ENCODE results near the gene MAPK14. TPM values are rescaled to one million over a fixed set of nuclear protein-coding genes. Genes with fewer than 3 reads are reported as not detected.

Gene MAPK14
- total RNA-seq, 1 donor from 2014 or later, result 24.5 TPM

DNA sequence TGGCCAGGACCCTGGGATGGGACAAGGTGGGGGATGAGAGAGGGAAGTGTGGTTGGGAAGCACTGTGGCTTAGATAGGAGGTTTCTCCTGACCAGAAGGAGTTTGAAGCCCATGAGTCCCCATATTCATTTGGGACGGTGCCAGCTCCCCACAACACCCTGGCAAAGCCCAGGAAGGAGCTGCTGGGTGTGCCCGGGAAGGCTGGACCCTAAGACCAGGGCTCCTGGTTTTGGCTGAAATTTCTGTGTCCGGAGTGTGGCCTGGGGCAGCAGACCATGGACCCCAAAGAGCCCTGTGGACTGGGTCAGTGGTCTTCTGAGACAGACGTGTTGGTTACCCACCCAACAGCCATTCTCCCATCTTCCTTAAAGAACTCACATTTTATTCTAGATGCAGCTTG lies 117.9 kb downstream of the MAPK14 start:
- no peaks in the 10 kb centered on the region for H3K9me3 ChIP-seq (replicated peaks)
- TF ChIP-seq, protein P1, sequence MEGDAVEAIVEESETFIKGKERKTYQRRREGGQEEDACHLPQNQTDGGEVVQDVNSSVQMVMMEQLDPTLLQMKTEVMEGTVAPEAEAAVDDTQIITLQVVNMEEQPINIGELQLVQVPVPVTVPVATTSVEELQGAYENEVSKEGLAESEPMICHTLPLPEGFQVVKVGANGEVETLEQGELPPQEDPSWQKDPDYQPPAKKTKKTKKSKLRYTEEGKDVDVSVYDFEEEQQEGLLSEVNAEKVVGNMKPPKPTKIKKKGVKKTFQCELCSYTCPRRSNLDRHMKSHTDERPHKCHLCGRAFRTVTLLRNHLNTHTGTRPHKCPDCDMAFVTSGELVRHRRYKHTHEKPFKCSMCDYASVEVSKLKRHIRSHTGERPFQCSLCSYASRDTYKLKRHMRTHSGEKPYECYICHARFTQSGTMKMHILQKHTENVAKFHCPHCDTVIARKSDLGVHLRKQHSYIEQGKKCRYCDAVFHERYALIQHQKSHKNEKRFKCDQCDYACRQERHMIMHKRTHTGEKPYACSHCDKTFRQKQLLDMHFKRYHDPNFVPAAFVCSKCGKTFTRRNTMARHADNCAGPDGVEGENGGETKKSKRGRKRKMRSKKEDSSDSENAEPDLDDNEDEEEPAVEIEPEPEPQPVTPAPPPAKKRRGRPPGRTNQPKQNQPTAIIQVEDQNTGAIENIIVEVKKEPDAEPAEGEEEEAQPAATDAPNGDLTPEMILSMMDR (IDR thresholded peaks at IDR 0.05; ENCODE audit: borderline replicate concordance), result no peak
- intact Hi-C loops (cut with micrococcal nuclease), result no loop called here

DNA sequence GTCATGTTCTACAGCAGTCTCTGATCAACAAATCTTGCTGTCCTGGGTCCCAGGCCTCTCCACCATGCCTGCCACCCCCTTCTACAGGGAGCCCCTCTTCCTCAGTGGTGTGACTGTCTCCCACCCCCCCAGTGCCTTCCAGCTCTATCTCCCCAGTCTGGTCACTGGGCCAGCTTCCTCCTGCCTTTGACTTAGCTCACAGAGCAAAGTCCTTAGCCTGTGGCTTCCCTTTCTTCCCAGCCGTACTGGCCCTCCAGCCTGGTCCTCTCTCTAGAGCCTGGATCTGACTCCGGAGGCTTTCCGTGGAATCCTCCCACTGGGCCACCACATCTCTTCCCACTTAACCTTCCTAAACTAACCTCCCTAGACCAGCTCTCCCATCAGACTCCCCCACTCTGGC lies 119.7 kb downstream of the MAPK14 start:
- Histone ChIP-seq H3K4me1 (no peaks in the 10 kb centered on the region), H3K4me3 (no peak overlapping the region), H3K36me3 (no peaks in the 10 kb centered on the region), H3K27me3 (ENCODE audit: low read depth) (peaks cover 5% of the 10 kb centered on the region), H3K27ac (replicated peaks) (no peak overlapping the region), H3K9me3 (replicated peaks) (no peaks in the 10 kb centered on the region)
- TF ChIP-seq, protein P1 (IDR thresholded peaks at IDR 0.05; ENCODE audit: borderline replicate concordance), result no peak
- no peak for DNase-seq
- intact Hi-C loops (cut with micrococcal nuclease), result no loop called here

More for the DNA sequence above, 117.9 kb downstream of the MAPK14 start:
- Histone ChIP-seq H3K4me1 (no peaks in the 10 kb centered on the region), H3K27ac (replicated peaks) (no peak overlapping the region), H3K4me3 (no peak overlapping the region), H3K36me3 (no peaks in the 10 kb centered on the region), H3K27me3 (ENCODE audit: low read depth) (peaks cover 5% of the 10 kb centered on the region)
- DNase-seq, result no peak

DNA sequence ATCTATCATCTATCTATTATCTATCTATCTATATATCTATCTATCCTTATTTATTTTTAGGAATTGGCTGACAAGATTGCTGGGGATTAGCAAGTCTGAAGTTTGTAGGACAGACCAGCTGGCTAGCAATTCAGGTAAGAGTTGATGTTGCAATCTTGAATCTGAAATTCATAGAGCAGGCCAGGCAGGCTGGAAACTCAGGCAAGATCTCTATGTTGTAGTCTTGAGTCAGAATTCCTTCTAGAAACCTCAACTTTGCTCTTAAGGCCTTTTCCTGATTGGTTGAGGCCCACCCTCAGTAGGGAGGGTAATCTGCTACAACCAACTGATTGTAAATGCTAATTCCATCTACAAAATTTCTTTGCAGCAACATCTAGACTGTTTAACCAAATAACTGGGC lies 121.9 kb downstream of the MAPK14 start:
- H3K27me3 ChIP-seq (ENCODE audit: low read depth), result peaks cover 5% of the 10 kb centered on the region
- TF ChIP-seq, protein P1 (IDR thresholded peaks at IDR 0.05; ENCODE audit: borderline replicate concordance), result no peak
- DNase-seq, result no peak
- no peaks in the 10 kb centered on the region for H3K9me3 ChIP-seq (replicated peaks)
- intact Hi-C loops (cut with micrococcal nuclease), result no loop called here
- no peak overlapping the region for H3K4me3 ChIP-seq
- H3K27ac ChIP-seq (replicated peaks), result no peak overlapping the region
- H3K4me1 ChIP-seq, result no peaks in the 10 kb centered on the region
- H3K36me3 ChIP-seq, result no peaks in the 10 kb centered on the region

DNA sequence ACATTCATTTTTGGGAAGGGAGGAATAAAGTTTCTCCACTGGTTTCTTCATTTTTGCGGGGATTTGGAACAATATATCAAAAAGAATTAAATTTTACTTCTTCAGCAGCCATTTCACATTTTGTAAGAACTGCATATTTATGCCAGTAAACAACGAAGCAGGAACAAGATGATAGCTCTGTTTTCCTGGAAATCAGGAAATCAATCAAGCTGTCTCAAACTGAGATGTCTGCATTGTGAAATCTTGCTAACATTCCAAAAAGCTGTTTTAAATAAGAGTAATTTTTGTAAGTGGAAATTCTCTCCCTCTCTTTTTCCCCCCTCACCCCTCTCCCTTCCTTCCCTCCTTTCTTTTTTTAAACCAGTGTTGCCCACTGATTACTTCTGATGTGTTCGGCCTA lies 122.7 kb downstream of the MAPK14 start:
- intact Hi-C loops (cut with micrococcal nuclease), result no loop called here
- H3K4me1 ChIP-seq, result no peaks in the 10 kb centered on the region
- H3K4me3 ChIP-seq, result no peak overlapping the region
- peaks cover 5% of the 10 kb centered on the region for H3K27me3 ChIP-seq (ENCODE audit: low read depth)
- no peaks in the 10 kb centered on the region for H3K36me3 ChIP-seq
- no peak for DNase-seq
- no peaks in the 10 kb centered on the region for H3K9me3 ChIP-seq (replicated peaks)
- TF ChIP-seq, protein P1 (IDR thresholded peaks at IDR 0.05; ENCODE audit: borderline replicate concordance), result no peak
- no peak overlapping the region for H3K27ac ChIP-seq (replicated peaks)

DNA sequence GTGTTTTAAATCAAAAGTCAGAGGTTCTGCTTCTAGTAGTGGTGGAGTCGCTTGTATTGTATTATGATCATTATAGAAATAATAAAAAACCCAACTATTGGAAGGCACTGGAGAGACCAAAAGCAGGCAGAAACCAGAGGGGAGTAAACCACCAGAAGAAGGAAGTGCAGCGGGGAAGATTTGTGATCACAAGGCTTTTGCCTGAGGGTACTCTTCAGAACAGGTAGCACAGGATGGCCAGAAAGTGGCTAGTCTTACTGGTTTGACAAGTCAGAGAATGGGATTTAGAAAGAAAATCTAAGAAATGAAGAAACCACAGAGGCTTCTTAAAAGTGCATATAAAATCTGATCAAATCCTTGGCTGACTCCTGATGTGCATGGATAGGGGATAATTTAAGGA lies 126.7 kb downstream of the MAPK14 start:
- Histone ChIP-seq H3K36me3 (no peaks in the 10 kb centered on the region), H3K9me3 (replicated peaks) (peaks cover 10% of the 10 kb centered on the region), H3K4me3 (no peak overlapping the region), H3K27me3 (ENCODE audit: low read depth) (no peaks in the 10 kb centered on the region), H3K27ac (replicated peaks) (no peak overlapping the region), H3K4me1 (no peaks in the 10 kb centered on the region)
- intact Hi-C loops (cut with micrococcal nuclease), result no loop called here
- DNase-seq, result no peak
- TF ChIP-seq, protein P1 (IDR thresholded peaks at IDR 0.05; ENCODE audit: borderline replicate concordance), result no peak

DNA sequence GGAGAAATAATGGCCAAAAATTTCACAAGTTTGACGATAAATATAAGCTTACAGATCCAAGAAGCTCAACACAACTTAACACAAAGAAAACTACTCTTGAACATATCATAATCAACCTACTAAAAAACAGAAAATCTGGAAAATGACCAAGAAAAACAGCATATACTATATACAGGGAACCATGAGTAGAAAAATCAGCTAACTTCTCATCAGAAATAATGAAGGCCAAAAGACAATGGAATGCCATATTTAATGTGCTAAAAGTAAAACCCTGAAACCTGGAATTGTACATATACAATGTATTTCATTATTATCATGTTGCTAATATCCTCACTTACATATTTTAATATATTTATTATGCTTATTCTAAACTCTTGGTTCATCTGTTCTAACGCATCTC lies 128.1 kb downstream of the MAPK14 start:
- H3K27me3 ChIP-seq (ENCODE audit: low read depth), result no peaks in the 10 kb centered on the region
- peaks cover 10% of the 10 kb centered on the region for H3K9me3 ChIP-seq (replicated peaks)
- H3K4me1 ChIP-seq, result no peaks in the 10 kb centered on the region
- no peak overlapping the region for H3K4me3 ChIP-seq
- no peak overlapping the region for H3K27ac ChIP-seq (replicated peaks)
- no peak for DNase-seq
- TF ChIP-seq, protein P1 (IDR thresholded peaks at IDR 0.05; ENCODE audit: borderline replicate concordance), result no peak
- intact Hi-C loops (cut with micrococcal nuclease), result no loop called here
- no peaks in the 10 kb centered on the region for H3K36me3 ChIP-seq
